ENCODE data around the gene DEGS2. TPM values are rescaled to one million over a fixed set of nuclear protein-coding genes. Genes with fewer than 3 reads are reported as not detected.

The DEGS2 gene
- total RNA-seq, 4 donors from 2014 or later: 0.16 to 0.94 (median 0.68) TPM

GRCh38 chr14:100129161-100129589 lies 30.3 kb downstream of the DEGS2 start:
- Histone ChIP-seq H3K4me3 (no peak overlapping the region), H3K4me1 (peaks cover 0 to 27% (median 4%) of the 10 kb centered on the region in 3 donors), H3K9me3 (no peaks in the 10 kb centered on the region), H3K27ac (no peak overlapping the region), H3K27me3 (no peaks in the 10 kb centered on the region), H3K36me3 (peaks cover 0 to 91% of the 10 kb centered on the region in 2 donors)
- 61% methylated on average over 2 of the region's 7 CpGs; no CpG with 5 or more reads in 1 of the 2 donors for WGBS, 2 donors (ENCODE audit: low coverage in 1 of 2)
- TF ChIP-seq CTCF (IDR thresholded peaks at IDR 0.05) (no peak), POLR2AphosphoS5 (IDR thresholded peaks at IDR 0.05) (no peak)
- peak; percentile 49 for ATAC-seq

GRCh38 chr14:100128688-100129087 lies 30.8 kb downstream of the DEGS2 start:
- ATAC-seq: no peak
- peak overlapping the region in 1 of 4 donors; percentile 41 for H3K27ac ChIP-seq
- WGBS, 2 donors (ENCODE audit: low coverage in 1 of 2): 25% methylated on average over 2 of the region's 12 CpGs; no CpG with 5 or more reads in 1 of the 2 donors

GRCh38 chr14:100127853-100128455 lies 31.5 kb downstream of the DEGS2 start:
- H3K4me3 ChIP-seq: no peak overlapping the region
- TF ChIP-seq POLR2AphosphoS5 (IDR thresholded peaks at IDR 0.05): no peak
- TF ChIP-seq CTCF (IDR thresholded peaks at IDR 0.05): no peak
- no peak for TF ChIP-seq EP300 (IDR thresholded peaks at IDR 0.05)
- TF ChIP-seq POLR2A (IDR thresholded peaks at IDR 0.05): no peak
- peak overlapping the region in 1 of 4 donors; percentile 41 for H3K27ac ChIP-seq
- ATAC-seq: no peak
- no CpG with 5 or more reads among the region's 12 CpGs for WGBS, 2 donors (ENCODE audit: low coverage in 1 of 2)
- no peaks in the 10 kb centered on the region for H3K9me3 ChIP-seq
- H3K36me3 ChIP-seq: peaks cover 0 to 87% of the 10 kb centered on the region in 2 donors
- peaks cover 0 to 29% (median 4%) of the 10 kb centered on the region in 3 donors for H3K4me1 ChIP-seq
- H3K27me3 ChIP-seq: no peaks in the 10 kb centered on the region

More at GRCh38 chr14:100128688-100129087, 30.8 kb downstream of the DEGS2 start:
- Histone ChIP-seq H3K27me3 (no peaks in the 10 kb centered on the region), H3K36me3 (peaks cover 0 to 91% of the 10 kb centered on the region in 2 donors), H3K4me3 (no peak overlapping the region), H3K4me1 (peaks cover 0 to 27% (median 4%) of the 10 kb centered on the region in 3 donors), H3K9me3 (no peaks in the 10 kb centered on the region)
- TF ChIP-seq EP300 (IDR thresholded peaks at IDR 0.05): no peak
- no peak for TF ChIP-seq POLR2A (IDR thresholded peaks at IDR 0.05)
- TF ChIP-seq POLR2AphosphoS5 (IDR thresholded peaks at IDR 0.05): no peak
- TF ChIP-seq CTCF (IDR thresholded peaks at IDR 0.05): no peak

- TF ChIP-seq POLR2AphosphoS5 (IDR thresholded peaks at IDR 0.05): no peak
- TF ChIP-seq CTCF (IDR thresholded peaks at IDR 0.05): no peak
- TF ChIP-seq EP300 (IDR thresholded peaks at IDR 0.05): no peak
- TF ChIP-seq POLR2A (IDR thresholded peaks at IDR 0.05): no peak
- no CpG with 5 or more reads among the region's 13 CpGs for WGBS, 2 donors (ENCODE audit: low coverage in 1 of 2)
- H3K36me3 ChIP-seq: peaks cover 0 to 72% of the 10 kb centered on the region in 2 donors
These were observed 33.0 kb downstream of the DEGS2 start for GRCh38 chr14:100126401-100126800.

GRCh38 chr14:100124551-100125088 lies 34.8 kb downstream of the DEGS2 start:
- TF ChIP-seq CTCF (IDR thresholded peaks at IDR 0.05): no peak
- TF ChIP-seq POLR2A (IDR thresholded peaks at IDR 0.05): no peak
- TF ChIP-seq EP300 (IDR thresholded peaks at IDR 0.05): no peak
- TF ChIP-seq POLR2AphosphoS5 (IDR thresholded peaks at IDR 0.05): no peak
- no peak overlapping the region for H3K27ac ChIP-seq
- H3K27me3 ChIP-seq: no peaks in the 10 kb centered on the region
- no peak for ATAC-seq
- H3K4me1 ChIP-seq: peaks cover 0 to 23% (median 4%) of the 10 kb centered on the region in 3 donors
- H3K4me3 ChIP-seq: no peak overlapping the region
- no peaks in the 10 kb centered on the region for H3K9me3 ChIP-seq
- 90 to 100% methylated on average over 2 to 3 of the region's 20 CpGs for WGBS, 2 donors (ENCODE audit: low coverage in 1 of 2)
- peaks cover 0 to 56% of the 10 kb centered on the region in 2 donors for H3K36me3 ChIP-seq

More at GRCh38 chr14:100126401-100126800, 33.0 kb downstream of the DEGS2 start:
- no peak for ATAC-seq
- no peaks in the 10 kb centered on the region for H3K27me3 ChIP-seq
- no peak overlapping the region for H3K4me3 ChIP-seq
- H3K9me3 ChIP-seq: no peaks in the 10 kb centered on the region
- H3K4me1 ChIP-seq: peaks cover 0 to 27% (median 4%) of the 10 kb centered on the region in 3 donors
- H3K27ac ChIP-seq: no peak overlapping the region

Data from gastroesophageal sphincter (tissue), 4 donors.